ENCODE measurements around the gene KLHL11. TPM values are rescaled to one million over a fixed set of nuclear protein-coding genes. Genes with fewer than 3 reads are reported as not detected.
"Not testable (repeated sequence)": the region's sequence is repeated elsewhere in the genome, so short reads cannot be mapped to it uniquely, and the experiment has no call there.

The KLHL11 gene
- total RNA-seq, 1 experiment from 2014 or later: 16.8 TPM

DNA sequence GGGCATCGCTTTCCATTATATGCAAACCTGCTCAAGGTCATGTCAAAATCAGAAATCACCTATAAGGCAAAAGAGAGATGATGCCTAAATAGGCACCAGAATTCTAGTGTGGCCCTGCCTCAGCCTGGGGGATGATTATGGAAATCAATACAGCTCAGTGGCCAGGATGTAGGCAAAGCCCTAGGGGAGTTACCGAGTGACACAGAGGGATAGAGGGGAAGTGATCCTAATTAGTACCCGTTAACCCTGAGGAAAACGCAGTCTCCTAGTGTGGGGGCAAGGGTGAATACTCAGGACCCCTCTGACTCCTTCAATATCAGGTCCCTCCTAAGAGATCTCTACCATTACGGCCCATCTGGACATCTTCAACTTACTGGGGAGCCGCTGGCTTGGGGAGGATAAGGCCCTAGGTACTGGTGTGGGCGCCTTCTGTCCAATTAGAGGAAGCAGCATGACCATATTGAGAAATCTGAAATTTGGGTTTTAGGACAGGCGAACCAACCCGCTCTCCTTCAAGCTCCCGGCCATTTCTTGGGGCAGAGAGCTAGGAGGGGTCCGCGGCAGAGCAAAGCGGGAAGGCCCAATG, 29.9 kb downstream of the KLHL11 start:
- no peak overlapping the region for H3K23ac ChIP-seq (ENCODE audit: insufficient read length, low read depth, low read length)
- H2BK12ac ChIP-seq (ENCODE audit: insufficient read length, low read depth, low read length): no peak overlapping the region
- H3K56ac ChIP-seq (ENCODE audit: insufficient read length, low read depth, low read length): no peak overlapping the region
- H2AFZ ChIP-seq (ENCODE audit: low read length): no peak overlapping the region
- no peak overlapping the region for H2BK15ac ChIP-seq (ENCODE audit: low read depth, low read length)
- no peak overlapping the region for H2BK5ac ChIP-seq (ENCODE audit: insufficient read length, low read length)
- no peaks in the 10 kb centered on the region for H3K9me3 ChIP-seq (ENCODE audit: control insufficient read depth, low read depth, low read length)
- Mint-ChIP-seq H3K4me1 (peaks cover 10 to 12% of the 10 kb centered on the region in 2 experiments), H3K27me3 (ENCODE audit: low read depth) (peaks cover 16% of the 10 kb centered on the region), H3K27ac (no peak overlapping the region), H3K36me3 (ENCODE audit: insufficient read depth in 1 of 3, low read depth in 3 of 3) (peaks cover 12 to 33% (median 30%) of the 10 kb centered on the region in 3 experiments; a peak in 6 of 7 replicates), H3K9me3 (no peaks in the 10 kb centered on the region), H3K4me3 (peak overlapping the region; percentile 83 to 89)
- H3K4me2 ChIP-seq (ENCODE audit: insufficient read depth, insufficient read length, low read length): peak overlapping the region; percentile 65
- H3K79me2 ChIP-seq (ENCODE audit: insufficient read depth, low read length): no peaks in the 10 kb centered on the region
- H3K9ac ChIP-seq (ENCODE audit: extremely low read depth, insufficient read length, low read length): peak overlapping the region; percentile 46
- H2BK120ac ChIP-seq (ENCODE audit: low read depth, low read length, poor library complexity, severe bottlenecking): no peak overlapping the region
- no peak for DNase-seq
- no CpG with 5 or more reads among the region's 13 CpGs for WGBS (ENCODE audit: extremely low coverage, insufficient read length, low lambda C conversion rate)
- H3K4me1 ChIP-seq (ENCODE audit: insufficient read depth, low read length): no peaks in the 10 kb centered on the region
- H2AK5ac ChIP-seq (ENCODE audit: insufficient read length, low read length): no peak overlapping the region
- H4K20me1 ChIP-seq (ENCODE audit: control insufficient read depth, insufficient read depth, insufficient read length): peaks cover 2% of the 10 kb centered on the region
- no peak overlapping the region for H3K18ac ChIP-seq (ENCODE audit: insufficient read length, low read depth, low read length)
- H4K91ac ChIP-seq (ENCODE audit: insufficient read length, low read depth, low read length): no peak overlapping the region
- peaks cover 5% of the 10 kb centered on the region for H3K23me2 ChIP-seq (ENCODE audit: insufficient read length, low read depth, low read length, poor library complexity, severe bottlenecking)
- TF ChIP-seq CTCF (conservative IDR thresholded peaks at IDR 0.05): no peak
- no peak overlapping the region for H4K8ac ChIP-seq (replicated peaks; ENCODE audit: insufficient read length, low read depth, low read length)
- no peak overlapping the region for H3K4ac ChIP-seq (ENCODE audit: low read depth, low read length)
- no peak overlapping the region; the same call in 1 of the 2 replicates for H3K14ac ChIP-seq (ENCODE audit: insufficient read depth, low read length)
- H3K27me3 ChIP-seq (ENCODE audit: insufficient read depth, low read length): no peaks in the 10 kb centered on the region
- H3K79me1 ChIP-seq (ENCODE audit: insufficient read depth, low read depth, low read length, poor library complexity, severe bottlenecking): no peaks in the 10 kb centered on the region
- H3T11ph ChIP-seq (ENCODE audit: low read length): no peak overlapping the region
- H4K5ac ChIP-seq (ENCODE audit: insufficient read length, low read depth, low read length): no peak overlapping the region
- no peak overlapping the region for H3K27ac ChIP-seq (ENCODE audit: insufficient read length, low read depth, low read length)
- H2BK20ac ChIP-seq (ENCODE audit: low read depth, low read length, poor library complexity, severe bottlenecking): no peak overlapping the region

GRCh38 chr17:41829961-41830360, 35.3 kb downstream of the KLHL11 start:
- H3K9me3 ChIP-seq (ENCODE audit: control insufficient read depth, low read depth, low read length); H3K79me1 ChIP-seq (ENCODE audit: insufficient read depth, low read depth, low read length, poor library complexity, severe bottlenecking); H3K4me2 ChIP-seq (ENCODE audit: insufficient read depth, insufficient read length, low read length); H2BK15ac ChIP-seq (ENCODE audit: low read depth, low read length); H2AK5ac ChIP-seq (ENCODE audit: insufficient read length, low read length); H3K56ac ChIP-seq (ENCODE audit: insufficient read length, low read depth, low read length); H3K23ac ChIP-seq (ENCODE audit: insufficient read length, low read depth, low read length); H4K20me1 ChIP-seq (ENCODE audit: control insufficient read depth, insufficient read depth, insufficient read length); H4K91ac ChIP-seq (ENCODE audit: insufficient read length, low read depth, low read length); H3K4me1 ChIP-seq (ENCODE audit: insufficient read depth, low read length); H2AFZ ChIP-seq (ENCODE audit: low read length); H2BK20ac ChIP-seq (ENCODE audit: low read depth, low read length, poor library complexity, severe bottlenecking); H2BK120ac ChIP-seq (ENCODE audit: low read depth, low read length, poor library complexity, severe bottlenecking); H3K79me2 ChIP-seq (ENCODE audit: insufficient read depth, low read length); H3K18ac ChIP-seq (ENCODE audit: insufficient read length, low read depth, low read length); H3K4me3 Mint-ChIP-seq; H3K27me3 ChIP-seq (ENCODE audit: insufficient read depth, low read length); H3K27me3 Mint-ChIP-seq (ENCODE audit: low read depth); H4K5ac ChIP-seq (ENCODE audit: insufficient read length, low read depth, low read length); H3T11ph ChIP-seq (ENCODE audit: low read length); H2BK12ac ChIP-seq (ENCODE audit: insufficient read length, low read depth, low read length); H3K14ac ChIP-seq (ENCODE audit: insufficient read depth, low read length); DNase-seq; H3K4me1 Mint-ChIP-seq; H3K4ac ChIP-seq (ENCODE audit: low read depth, low read length); H3K27ac ChIP-seq (ENCODE audit: insufficient read length, low read depth, low read length); H3K27ac Mint-ChIP-seq; H4K8ac ChIP-seq (replicated peaks; ENCODE audit: insufficient read length, low read depth, low read length); H3K23me2 ChIP-seq (ENCODE audit: insufficient read length, low read depth, low read length, poor library complexity, severe bottlenecking); H3K9me3 Mint-ChIP-seq; H3K9ac ChIP-seq (ENCODE audit: extremely low read depth, insufficient read length, low read length); H2BK5ac ChIP-seq (ENCODE audit: insufficient read length, low read length): not testable (repeated sequence)
- peaks cover 34 to 71% (median 68%) of the 10 kb centered on the region in 3 experiments; a peak in 6 of 7 replicates for H3K36me3 Mint-ChIP-seq (ENCODE audit: insufficient read depth in 1 of 3, low read depth in 3 of 3)
- no CpG with 5 or more reads among the region's 10 CpGs for WGBS (ENCODE audit: extremely low coverage, insufficient read length, low lambda C conversion rate)
